GM19395 (cell line): Measurements from ENCODE around the gene WDR74.
"Not testable (repeated sequence)": the region's sequence is repeated elsewhere in the genome, so short reads cannot be mapped to it uniquely, and the experiment has no call there.

Experiments used
- ATAC-seq: cut with Tn5 transposase; IDR thresholded peaks from one replicate; pipeline ENCODE4 v1.9.1; 2021; ENCODE audit warnings: mild to moderate bottlenecking, moderate library complexity; ENCODE audit not compliant: unreplicated experiment

Gene WDR74

GRCh38 chr11:62842171-62842741 is 2.9 kb upstream of the WDR74 start:
- ATAC-seq = no peak

GRCh38 chr11:62841361-62842170 is 2.2 kb upstream of the WDR74 start:
- peak; percentile 71 for ATAC-seq

GRCh38 chr11:62840721-62841360 is 1.5 kb upstream of the WDR74 start:
- not testable (repeated sequence) for ATAC-seq

GRCh38 chr11:62835336-62835735 is 4.1 kb downstream of the WDR74 start:
- no peak for ATAC-seq

GRCh38 chr11:62832336-62833234 is 6.8 kb downstream of the WDR74 start, which contains the start of gene TEX54:
TSS of gene TEX54 (minus strand) at chr11:62832841.
- ATAC-seq = peak; percentile 21

GRCh38 chr11:62831520-62832335 is 7.7 kb downstream of the WDR74 start, which contains the start of gene STX5:
TSS of gene STX5 (minus strand) at chr11:62832051. CDS start at chr11:62831243, 808 bp downstream.
- ATAC-seq = peak; percentile 77

GRCh38 chr11:62830904-62831519 is 8.4 kb downstream of the WDR74 start:
- ATAC-seq = no peak

- not testable (repeated sequence) for ATAC-seq
These were observed 11.3 kb downstream of the WDR74 start for GRCh38 chr11:62828130-62828529.

GRCh38 chr11:62823677-62824076 is 15.7 kb downstream of the WDR74 start:
- no peak for ATAC-seq

- ATAC-seq = no peak
These were observed 22.3 kb downstream of the WDR74 start for GRCh38 chr11:62817129-62817528.

GRCh38 chr11:62816557-62816956 is 22.8 kb downstream of the WDR74 start:
- no peak for ATAC-seq

GRCh38 chr11:62811659-62812058 is 27.7 kb downstream of the WDR74 start:
- ATAC-seq = no peak

GRCh38 chr11:62810748-62811147 is 28.6 kb downstream of the WDR74 start:
- ATAC-seq = no peak

- no peak for ATAC-seq
These were observed 32.7 kb downstream of the WDR74 start for GRCh38 chr11:62806611-62807121.

- ATAC-seq = no peak
These were observed 33.4 kb downstream of the WDR74 start for GRCh38 chr11:62805961-62806441.

GRCh38 chr11:62805076-62805892 is 34.1 kb downstream of the WDR74 start, which contains the start of gene NXF1:
TSS of gene NXF1 (minus strand) at chr11:62805440. CDS start at chr11:62805356, 84 bp downstream.
- peak; percentile 81 for ATAC-seq

- ATAC-seq = peak; percentile 11
These were observed 34.9 kb downstream of the WDR74 start for GRCh38 chr11:62804310-62805075.
